Astrocyte (in vitro differentiated cells and primary cell): ENCODE measurements around the gene PRKCG.

Experiments
- CTCF ChIP-seq: IDR thresholded peaks from 2 replicates; pipeline ENCODE4 v1.5.1; 2011; ENCODE audit warnings: low read depth, mild to moderate bottlenecking, inconsistent platforms, low read length, moderate library complexity; ENCODE audit not compliant: insufficient read depth
- EZH2 ChIP-seq: IDR thresholded peaks from 2 replicates; pipeline ENCODE4 v1.6.1; 2012; ENCODE audit warnings: mild to moderate bottlenecking, low read length, inconsistent platforms; ENCODE audit not compliant: insufficient read depth

- TF ChIP-seq CTCF (no peak), EZH2 (no peak)
Observed at GRCh38 chr19:53944933-53945332, 62.9 kb downstream of the PRKCG start.
